Fibroblast of upper back skin (primary cell): ENCODE measurements around the gene WHRN.

ENCODE experiments used
- DNase-seq: peaks from one replicate; pipeline ENCODE4 v3.0.0-alpha.2; 2013

Gene WHRN

GRCh38 chr9:114446672-114447450 is 58.4 kb downstream of the WHRN start:
- DNase-seq, result no peak

- DNase-seq, result peak; percentile 70
These were observed 59.2 kb downstream of the WHRN start for GRCh38 chr9:114446036-114446435.

GRCh38 chr9:114445616-114446015 is 59.7 kb downstream of the WHRN start:
- DNase-seq, result no peak

DNA sequence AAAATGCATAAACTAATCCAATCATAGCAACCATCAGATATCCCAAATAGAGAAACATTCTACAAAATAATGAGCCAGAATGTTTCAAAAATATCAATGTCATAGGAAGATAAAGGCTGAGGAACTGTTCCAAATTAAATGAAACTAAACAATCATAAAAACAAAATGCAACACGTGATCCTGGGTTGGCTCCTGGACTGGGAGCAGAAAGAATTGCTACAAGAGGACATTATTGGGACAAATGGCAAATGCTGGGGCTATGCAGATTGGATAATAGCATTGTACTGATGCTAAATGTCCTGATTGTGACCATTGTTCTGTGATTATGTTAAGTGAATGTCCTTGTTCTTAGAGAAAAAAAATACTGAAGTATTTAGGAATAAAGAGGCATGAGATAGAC is 63.3 kb downstream of the WHRN start:
- DNase-seq, result no peak

- no peak for DNase-seq
These were observed 67.8 kb downstream of the WHRN start for GRCh38 chr9:114437401-114437893.

DNA sequence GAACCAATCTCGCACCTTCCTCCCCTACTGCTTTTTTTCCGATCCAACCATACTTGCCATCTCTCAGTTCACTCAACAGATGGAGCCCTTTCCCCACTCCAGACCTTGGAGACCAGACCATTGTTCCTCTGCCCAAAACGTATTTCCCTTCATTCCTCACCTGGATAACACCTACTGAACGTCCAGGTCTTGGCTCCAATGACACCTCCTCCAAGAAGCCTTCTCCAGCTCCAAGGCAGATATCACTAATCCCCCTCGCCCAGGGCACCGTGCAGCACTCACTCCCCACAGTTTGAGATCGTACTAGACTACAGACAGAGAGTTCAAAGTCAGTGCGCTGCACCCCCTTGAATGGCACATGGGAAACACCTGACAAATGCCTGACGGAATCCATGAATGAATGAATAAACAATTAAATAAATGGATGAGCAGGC is 70.4 kb downstream of the WHRN start:
- DNase-seq, result peak; percentile 40

DNA sequence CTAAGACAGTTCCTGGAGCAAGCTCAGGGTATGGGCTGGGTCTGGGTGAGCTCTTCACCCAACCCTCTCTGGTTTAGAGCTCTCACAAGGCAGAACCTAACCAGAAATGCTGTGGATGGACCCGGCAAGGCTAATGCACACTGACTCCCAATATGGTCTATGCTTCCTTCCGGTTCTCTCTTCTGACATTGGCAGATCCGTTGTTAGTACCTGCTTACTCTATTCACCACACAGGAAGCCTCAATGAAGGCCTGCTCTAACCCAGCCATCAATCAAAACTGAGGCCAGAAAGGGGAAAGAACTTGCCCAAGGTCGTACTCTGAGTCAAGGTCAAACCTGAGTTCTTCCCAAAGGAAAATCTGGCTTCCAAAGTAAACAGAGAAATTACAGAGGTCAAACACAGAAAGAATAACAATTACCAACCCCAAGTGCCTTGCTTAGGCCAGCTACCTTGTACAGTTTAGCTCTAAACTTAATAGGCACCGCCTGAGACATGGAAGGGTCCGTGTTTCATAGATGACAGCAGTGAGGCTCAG is 71.5 kb downstream of the WHRN start:
- DNase-seq, result no peak

DNA sequence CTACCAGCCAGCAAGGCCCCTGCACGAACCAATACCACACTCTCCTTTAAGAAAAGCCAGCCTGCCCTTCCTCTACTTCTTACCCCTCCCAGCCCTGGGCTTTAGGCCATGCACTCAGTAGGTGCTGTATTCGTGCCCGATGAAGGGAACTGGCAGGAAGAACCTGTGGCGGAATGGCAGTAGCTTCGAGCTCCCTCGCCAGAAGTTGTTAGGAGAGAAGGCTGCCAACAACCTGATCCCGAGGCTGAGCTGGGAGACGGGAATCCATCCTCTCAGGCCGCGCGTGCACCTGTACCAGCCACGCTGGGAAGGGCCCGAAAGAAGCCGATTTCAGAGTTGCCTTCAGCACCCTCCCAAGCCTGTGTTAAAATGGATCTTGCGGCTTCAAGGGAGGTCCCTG is 72.2 kb downstream of the WHRN start:
- no peak for DNase-seq

DNA sequence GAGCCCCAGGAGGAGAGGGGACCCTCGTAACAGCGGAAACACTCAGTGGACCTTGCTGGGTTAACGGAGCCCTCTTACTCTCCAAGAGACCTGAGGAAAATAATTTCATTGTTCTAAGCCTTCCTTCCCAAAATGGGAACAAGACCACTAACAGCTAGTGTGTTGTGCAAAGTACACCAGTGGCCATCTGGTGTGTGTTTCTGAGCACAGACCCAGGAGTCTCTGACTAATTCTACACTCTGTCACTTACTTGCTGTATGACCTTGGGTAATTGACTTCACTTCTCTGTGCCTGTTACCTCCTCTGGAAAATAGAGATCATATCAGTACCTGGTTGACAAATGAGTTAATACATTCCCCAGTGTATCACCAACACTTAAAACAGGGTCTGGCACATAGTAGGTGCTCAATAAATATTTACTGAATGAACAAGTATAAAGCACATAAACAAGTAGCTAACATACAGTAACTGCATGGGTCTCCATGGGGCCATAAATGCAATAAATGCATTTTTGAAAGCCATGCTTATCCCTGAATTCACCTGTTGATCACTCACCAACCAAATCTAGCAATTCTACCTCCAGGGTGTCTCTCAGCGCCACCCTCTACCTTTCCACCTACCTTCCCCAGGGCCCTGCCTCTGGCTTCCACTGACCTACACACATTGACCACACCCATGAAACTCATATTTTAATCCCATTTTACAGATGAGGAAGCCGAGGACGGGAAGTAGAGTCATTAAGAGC is 72.8 kb downstream of the WHRN start:
- no peak for DNase-seq

- DNase-seq, result no peak
These were observed 73.5 kb downstream of the WHRN start for GRCh38 chr9:114431770-114432169.

- DNase-seq, result no peak
These were observed 74.3 kb downstream of the WHRN start for GRCh38 chr9:114431003-114431402.

DNA sequence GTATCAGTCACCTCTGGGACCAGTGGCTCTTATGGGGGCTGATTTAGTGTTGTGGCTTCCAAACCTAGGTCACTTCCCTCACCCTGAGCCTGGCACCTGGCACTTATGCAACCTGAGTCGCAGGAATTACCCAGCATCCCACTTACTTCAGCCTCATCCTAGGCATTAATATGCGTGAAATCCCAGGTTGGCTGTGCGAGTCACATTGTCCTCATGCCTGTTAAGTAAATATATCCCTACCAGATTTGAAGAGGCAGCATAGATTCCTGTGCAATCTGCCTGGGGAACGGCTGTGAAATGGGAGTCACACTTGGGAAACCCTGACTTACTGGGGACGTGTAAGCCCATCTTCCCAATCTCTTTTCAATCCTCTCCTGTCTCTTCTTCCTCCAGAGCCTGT is 74.8 kb downstream of the WHRN start:
- DNase-seq, result no peak

GRCh38 chr9:114429488-114429887 is 75.8 kb downstream of the WHRN start:
- DNase-seq, result no peak

GRCh38 chr9:114428466-114428865 is 76.8 kb downstream of the WHRN start:
- DNase-seq, result no peak

DNA sequence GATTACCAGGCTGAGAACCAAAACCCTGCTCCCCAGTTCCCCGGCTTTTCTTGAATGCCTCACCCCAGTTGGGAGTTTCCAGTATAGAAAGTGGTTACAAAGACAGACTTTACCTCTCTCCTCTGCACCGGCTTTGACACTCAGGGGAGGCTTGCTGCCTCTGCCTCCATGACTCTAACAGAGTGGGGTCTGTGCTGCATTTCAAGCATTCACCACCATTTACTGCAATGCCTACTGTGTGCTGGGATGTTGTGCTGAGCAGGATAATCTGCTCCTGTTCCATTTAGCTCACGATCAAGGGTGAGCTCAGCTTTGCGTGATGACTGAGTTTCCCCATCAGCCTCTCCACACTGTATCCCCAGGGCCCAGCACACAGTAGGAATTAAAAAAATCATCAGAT is 77.6 kb downstream of the WHRN start:
- DNase-seq, result no peak

DNA sequence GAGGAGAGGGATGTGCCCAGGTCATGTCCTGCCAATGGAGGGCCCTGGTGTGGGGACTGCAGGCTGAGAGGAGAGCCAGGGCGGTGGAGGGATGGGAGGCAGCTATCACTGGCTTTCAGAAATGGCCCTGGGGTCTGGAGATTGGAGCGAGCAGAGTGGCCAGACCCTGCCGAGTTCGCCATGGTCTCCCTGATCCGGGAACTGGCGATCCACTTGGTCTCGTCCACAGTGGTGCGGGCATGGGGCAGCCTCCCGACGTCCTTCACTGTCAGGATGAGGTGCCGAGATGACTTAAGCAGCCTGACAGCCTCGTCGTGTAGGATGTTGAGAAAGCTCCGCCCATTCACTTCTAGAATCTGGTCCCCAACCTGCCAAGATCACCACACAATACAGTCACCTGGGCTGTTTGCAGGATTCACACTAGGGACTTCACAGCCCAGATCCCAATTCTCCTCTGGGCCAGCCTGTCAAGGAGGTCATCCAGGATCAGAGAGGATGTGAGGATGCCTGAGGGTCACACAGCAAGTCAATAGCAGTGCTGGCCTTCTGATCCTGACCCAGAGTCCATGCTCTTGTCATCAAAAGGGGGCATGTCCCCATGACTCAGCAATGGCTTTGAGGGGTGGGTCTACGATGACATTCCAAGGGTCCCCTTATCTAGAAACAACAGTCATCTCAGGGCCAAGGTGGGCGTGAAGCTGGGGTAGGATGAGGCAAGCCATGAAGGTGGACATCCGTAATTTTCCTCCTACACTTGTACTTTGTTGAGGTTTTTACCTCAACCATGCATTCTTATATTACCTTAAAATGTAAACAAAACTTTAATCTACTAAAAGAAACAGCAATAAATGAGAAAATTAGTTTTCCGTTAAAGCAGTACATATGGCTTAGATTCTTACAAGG is 79.0 kb downstream of the WHRN start:
- no peak for DNase-seq

DNA sequence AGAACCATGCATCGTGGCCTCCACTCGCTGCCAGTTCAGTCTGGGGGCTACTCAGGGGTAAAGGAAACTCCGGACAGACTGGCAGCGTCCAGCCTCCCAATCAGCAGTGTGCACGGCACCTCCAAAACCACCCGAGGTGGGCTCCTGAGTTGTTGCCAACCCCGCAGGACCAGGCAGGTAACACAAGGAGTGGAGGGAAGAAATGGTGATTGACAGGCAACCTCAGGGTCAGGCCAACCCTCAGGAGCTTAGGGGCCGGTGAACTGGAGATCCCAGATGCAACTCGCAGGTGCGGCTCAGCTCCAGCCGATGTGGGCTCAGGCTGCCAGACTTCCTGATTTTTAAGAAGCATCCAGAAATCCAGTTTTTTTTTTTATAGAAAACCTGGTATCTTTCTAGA is 80.1 kb downstream of the WHRN start:
- DNase-seq, result no peak

DNA sequence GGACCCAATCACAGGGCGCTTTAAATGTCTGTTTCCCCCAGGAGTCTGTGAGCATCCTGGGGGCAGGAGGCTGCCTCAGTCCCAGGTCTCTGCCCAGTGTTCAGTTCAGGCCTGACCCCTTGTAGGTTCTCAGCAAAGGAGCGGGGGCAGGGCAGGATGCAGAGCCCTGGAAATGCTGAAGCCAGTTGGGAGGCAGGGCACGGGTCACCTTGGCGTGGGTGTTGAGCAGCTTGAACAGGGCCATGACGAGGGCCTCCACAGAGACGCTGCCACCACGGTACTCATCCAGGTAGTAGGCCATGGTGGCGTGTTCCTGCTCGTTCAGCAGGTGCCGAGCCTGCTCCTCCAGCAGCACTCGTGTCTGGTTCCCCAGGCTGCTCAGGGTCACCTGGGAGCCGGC is 81.1 kb downstream of the WHRN start:
- no peak for DNase-seq

DNA sequence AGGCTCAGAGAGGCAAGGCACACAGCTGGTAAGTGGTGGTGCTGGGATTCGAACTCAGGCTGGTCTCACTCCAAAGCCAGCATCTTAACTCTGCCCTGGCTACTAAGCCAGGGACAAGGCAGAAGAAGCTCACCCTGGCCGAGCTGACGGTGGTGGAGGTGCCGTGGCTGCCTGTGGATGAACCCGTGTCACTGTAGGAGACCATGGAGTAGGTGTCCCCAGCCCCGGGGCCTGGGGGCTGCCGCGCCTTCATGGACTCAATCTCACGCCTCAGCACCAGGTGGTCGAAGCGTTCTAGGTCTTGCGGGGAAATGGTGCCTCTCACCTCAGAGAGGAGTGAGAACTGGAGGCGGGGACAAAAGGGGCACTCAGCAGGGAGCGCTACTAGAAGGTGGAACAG is 82.1 kb downstream of the WHRN start:
- no peak for DNase-seq

DNA sequence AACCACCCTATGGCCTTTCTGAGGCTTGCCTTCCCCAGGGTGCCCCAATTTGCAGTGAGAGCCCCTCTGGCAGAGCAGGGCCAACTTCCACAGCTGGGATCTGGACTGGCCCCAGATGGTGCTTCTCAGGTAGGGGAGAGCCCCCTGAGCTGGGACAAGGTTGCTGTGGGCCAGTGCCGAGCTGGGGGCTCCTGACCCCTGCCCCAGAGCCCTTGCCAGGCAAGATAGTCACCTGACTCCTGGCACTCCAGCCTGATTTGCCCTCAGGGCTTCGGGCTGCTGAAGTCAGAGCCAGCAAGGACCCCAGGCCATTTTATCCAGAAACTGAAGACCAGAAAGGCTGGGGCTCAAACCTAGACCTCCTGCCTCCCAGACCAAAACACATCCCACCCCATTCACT is 84.1 kb downstream of the WHRN start:
- no peak for DNase-seq

DNA sequence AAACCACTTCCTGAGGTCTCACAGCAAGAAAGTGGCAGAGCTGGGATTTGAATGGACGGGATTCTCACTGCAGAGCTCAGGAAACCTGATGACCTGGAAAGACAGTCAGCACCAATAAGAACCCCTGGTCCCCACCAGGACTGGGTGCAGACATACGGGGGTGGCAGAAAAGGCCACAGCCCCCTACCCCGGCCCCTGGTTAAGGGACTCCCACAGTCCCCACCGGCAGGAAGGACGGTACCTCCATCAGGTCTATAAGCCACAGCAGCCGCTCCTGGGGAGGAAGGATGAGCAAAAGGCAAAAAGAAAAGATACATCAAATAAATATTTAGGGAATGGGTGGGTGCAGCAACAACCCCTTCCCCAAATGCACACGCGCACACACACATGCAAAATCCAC is 85.5 kb downstream of the WHRN start:
- no peak for DNase-seq

- DNase-seq, result no peak
These were observed 87.2 kb downstream of the WHRN start for GRCh38 chr9:114418053-114418452.

DNA sequence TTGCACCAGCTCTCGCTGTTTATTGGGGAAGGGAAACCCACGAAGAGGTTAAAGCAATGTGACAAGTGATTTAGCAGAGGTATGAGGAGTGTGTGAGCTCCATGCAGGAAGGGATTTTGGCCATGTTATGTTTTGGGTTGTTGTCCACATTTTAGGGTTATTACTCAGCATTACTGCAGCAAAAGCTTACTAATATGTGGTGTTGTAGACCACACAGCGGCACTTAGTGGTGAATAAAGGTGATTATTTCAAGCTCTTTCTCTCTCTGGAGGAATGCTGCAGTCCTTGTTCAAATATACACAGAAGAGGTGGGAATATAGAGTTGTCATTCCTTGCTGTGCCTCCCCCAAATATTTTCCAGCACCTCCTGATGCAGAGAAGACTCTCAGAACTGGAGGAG is 87.8 kb downstream of the WHRN start:
- DNase-seq, result peak; percentile 85
